Cardiac muscle cell (in vitro differentiated cells and primary cell): ENCODE data around the gene GATAD2B. TPM values are rescaled to one million over a fixed set of nuclear protein-coding genes. Genes with fewer than 3 reads are reported as not detected.

Source experiments
- DNase-seq, 2 donors: peaks; one replicate each; pipeline versions ENCODE4 v3.0.0 to v3.0.0-alpha.2; 2010 to 2017; ENCODE audit warnings: low read depth in 1 of 2, low spot score in 1 of 2
- H3K27ac ChIP-seq: fragments of 200-600 bp; sonication (generic); 2 replicates; pipeline ENCODE4 v1.5.1; 2016
- H3K27me3 ChIP-seq: fragments of 200-600 bp; sonication (generic); 2 replicates; pipeline ENCODE4 v1.6.0; 2016; ENCODE audit warnings: control low read depth
- H3K36me3 ChIP-seq: fragments of 200-600 bp; sonication (generic); 2 replicates; pipeline ENCODE4 v1.5.1; 2016; ENCODE audit warnings: control low read depth
- H3K4me1 ChIP-seq: fragments of 200-600 bp; sonication (generic); 2 replicates; pipeline ENCODE4 v1.8.1; 2017; ENCODE audit warnings: low read depth, mild to moderate bottlenecking, mixed run types
- H3K4me3 ChIP-seq: fragments of 200-600 bp; sonication (generic); 2 replicates; pipeline ENCODE4 v1.5.1; 2016; ENCODE audit warnings: mild to moderate bottlenecking
- H3K9me3 ChIP-seq: fragments of 200-600 bp; sonication (generic); 2 replicates; pipeline ENCODE4 v1.5.1; 2017; ENCODE audit warnings: low read depth, mild to moderate bottlenecking, control low read depth
- polyA plus RNA-seq: library from polyadenylated mRNA; unstranded; fragments of >200 nt; fragmentation: Nextera tagmentation; extraction: Ambion mirVana; gene quantifications from 2 replicates; pipeline ENCODE4 v1.2.1, GENCODE V29; 2016
- total RNA-seq: library from RNA; depleted of rRNA; stranded (reverse); fragments of >200 nt; gene quantifications from 2 replicates; pipeline ENCODE4 v1.2.3, GENCODE V29; 2016
- TF ChIP-seq, protein P1 (sequence below): IDR thresholded peaks from 2 replicates; pipeline ENCODE4 v1.5.1; 2012; ENCODE audit warnings: low read depth, mild to moderate bottlenecking, low read length

Gene GATAD2B
- total and polyA plus RNA-seq, 2 experiments from 2014 or later, result 8.1 to 19.6 TPM

GRCh38 chr1:153933955-153934354 lies 11.2 kb upstream of the GATAD2B start:
- DNase-seq, result no peak
- H3K9me3 ChIP-seq, result no peaks in the 10 kb centered on the region
- no peak overlapping the region for H3K27ac ChIP-seq
- H3K27me3 ChIP-seq, result no peaks in the 10 kb centered on the region
- H3K4me1 ChIP-seq, result no peaks in the 10 kb centered on the region
- peaks cover 43% of the 10 kb centered on the region for H3K36me3 ChIP-seq
- TF ChIP-seq, protein P1, sequence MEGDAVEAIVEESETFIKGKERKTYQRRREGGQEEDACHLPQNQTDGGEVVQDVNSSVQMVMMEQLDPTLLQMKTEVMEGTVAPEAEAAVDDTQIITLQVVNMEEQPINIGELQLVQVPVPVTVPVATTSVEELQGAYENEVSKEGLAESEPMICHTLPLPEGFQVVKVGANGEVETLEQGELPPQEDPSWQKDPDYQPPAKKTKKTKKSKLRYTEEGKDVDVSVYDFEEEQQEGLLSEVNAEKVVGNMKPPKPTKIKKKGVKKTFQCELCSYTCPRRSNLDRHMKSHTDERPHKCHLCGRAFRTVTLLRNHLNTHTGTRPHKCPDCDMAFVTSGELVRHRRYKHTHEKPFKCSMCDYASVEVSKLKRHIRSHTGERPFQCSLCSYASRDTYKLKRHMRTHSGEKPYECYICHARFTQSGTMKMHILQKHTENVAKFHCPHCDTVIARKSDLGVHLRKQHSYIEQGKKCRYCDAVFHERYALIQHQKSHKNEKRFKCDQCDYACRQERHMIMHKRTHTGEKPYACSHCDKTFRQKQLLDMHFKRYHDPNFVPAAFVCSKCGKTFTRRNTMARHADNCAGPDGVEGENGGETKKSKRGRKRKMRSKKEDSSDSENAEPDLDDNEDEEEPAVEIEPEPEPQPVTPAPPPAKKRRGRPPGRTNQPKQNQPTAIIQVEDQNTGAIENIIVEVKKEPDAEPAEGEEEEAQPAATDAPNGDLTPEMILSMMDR, result no peak
- no peak overlapping the region for H3K4me3 ChIP-seq

DNA sequence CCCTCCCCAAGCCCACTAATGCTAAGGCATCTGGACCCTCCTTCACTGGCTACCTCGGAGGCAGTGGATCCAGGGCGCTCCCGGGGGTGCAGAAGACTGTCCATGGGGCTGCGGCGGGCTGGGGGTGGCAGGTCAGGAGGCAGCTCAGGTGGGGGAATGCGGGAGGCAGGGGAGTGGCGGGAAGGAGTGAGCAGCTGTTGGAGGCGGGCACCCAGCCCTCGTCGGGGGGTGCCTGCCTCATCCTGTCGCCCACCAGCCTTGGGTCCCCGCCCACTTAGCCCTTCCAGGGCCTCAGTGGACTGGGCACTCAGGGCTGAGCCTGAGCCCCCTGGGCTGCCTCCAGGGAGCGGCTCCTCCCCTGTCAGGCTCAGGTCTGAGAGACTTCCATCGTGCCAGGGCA lies 10.7 kb upstream of the GATAD2B start:
- Histone ChIP-seq H3K4me1 (no peaks in the 10 kb centered on the region), H3K27ac (no peak overlapping the region), H3K36me3 (peaks cover 43% of the 10 kb centered on the region), H3K4me3 (no peak overlapping the region), H3K27me3 (no peaks in the 10 kb centered on the region), H3K9me3 (no peaks in the 10 kb centered on the region)
- no peak for DNase-seq
- TF ChIP-seq, protein P1, result no peak

DNA sequence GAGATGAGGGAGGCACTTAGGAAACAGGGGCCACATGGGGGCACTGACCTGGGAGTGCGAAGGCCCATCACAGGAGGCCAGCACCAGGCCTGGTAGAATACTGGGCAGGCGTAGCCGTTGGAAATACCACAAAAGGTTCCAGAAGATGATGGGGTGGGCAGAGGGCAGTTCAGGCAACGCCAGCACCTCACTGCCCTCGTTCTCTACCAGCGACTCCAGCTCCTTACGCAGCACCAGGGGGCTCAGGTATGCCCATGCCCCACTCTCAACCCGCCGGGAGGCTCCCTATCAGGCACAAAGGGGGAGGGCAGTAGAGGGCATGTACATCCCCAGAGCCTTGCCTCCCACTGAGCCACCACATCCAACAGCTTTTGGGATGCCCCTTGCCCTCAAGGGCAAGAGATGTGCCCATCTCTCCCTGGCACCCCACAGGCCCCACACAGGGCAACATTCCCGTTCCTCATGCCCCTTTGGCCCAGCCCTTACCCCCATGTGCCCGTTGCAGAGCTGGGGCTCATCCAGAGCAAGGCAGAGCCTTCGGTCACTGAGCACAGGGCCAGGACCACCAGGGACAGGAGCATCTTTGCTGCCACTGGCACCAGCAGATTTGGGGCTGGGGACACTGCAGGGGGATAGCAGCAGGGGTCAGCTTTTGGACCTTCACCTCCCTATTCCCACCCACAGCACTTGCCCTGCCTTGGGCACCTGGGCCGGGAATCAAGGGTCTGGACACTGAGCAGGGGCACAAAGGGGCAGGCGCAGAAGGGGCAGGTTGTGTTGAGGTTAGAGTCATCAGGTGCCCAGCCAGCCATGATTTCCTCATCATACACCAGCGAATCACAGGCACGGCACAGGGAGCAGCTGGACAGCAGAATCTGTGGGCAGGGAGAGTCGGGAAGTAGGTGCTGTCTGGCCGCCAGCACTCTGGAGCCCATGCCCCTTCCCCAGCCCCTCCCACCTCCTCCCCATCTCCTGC lies 9.7 kb upstream of the GATAD2B start:
- Histone ChIP-seq H3K36me3 (peaks cover 37% of the 10 kb centered on the region), H3K4me1 (no peaks in the 10 kb centered on the region), H3K27ac (no peak overlapping the region), H3K27me3 (no peaks in the 10 kb centered on the region), H3K9me3 (no peaks in the 10 kb centered on the region), H3K4me3 (no peak overlapping the region)
- TF ChIP-seq, protein P1, result no peak
- DNase-seq, result no peak

- TF ChIP-seq, protein P1, result no peak
- no peak for DNase-seq
- no peaks in the 10 kb centered on the region for H3K27me3 ChIP-seq
- no peak overlapping the region for H3K4me3 ChIP-seq
- peaks cover 16% of the 10 kb centered on the region for H3K36me3 ChIP-seq
- H3K9me3 ChIP-seq, result no peaks in the 10 kb centered on the region
- H3K4me1 ChIP-seq, result no peaks in the 10 kb centered on the region
- H3K27ac ChIP-seq, result no peak overlapping the region
These were observed 7.5 kb upstream of the GATAD2B start for GRCh38 chr1:153929981-153930948.

DNA sequence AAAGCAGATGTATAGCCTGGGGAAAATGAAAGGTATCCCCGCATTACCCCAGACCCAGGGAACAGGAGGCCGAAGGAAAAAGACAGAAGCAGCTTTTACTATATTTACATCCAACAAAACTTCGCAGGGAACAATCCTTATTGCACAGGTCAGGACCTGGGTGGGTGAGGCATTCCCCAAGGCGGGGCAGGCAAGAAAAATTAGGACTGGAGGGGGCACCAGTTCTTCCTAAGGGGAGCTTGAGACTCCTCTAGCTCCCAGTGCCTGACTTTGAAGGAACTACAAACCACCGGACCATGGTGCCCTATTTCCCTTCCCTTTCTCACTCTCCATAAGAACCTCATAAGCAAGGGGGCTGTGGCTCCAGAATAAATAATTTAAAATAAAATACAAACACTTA lies 6.7 kb upstream of the GATAD2B start:
- no peak overlapping the region for H3K27ac ChIP-seq
- no peaks in the 10 kb centered on the region for H3K9me3 ChIP-seq
- peaks cover 12% of the 10 kb centered on the region for H3K36me3 ChIP-seq
- H3K27me3 ChIP-seq, result no peaks in the 10 kb centered on the region
- DNase-seq, result no peak
- TF ChIP-seq, protein P1, result no peak
- no peak overlapping the region for H3K4me3 ChIP-seq
- H3K4me1 ChIP-seq, result no peaks in the 10 kb centered on the region
